ENCODE data around the gene PTGR3. TPM values are rescaled to one million over a fixed set of nuclear protein-coding genes. Genes with fewer than 3 reads are reported as not detected.

Gene PTGR3
- total RNA-seq, 2 donors from 2014 or later, result 8.9 to 26.5 TPM

- Histone ChIP-seq H3K4me1 (no peaks in the 10 kb centered on the region), H3K27ac (no peak overlapping the region), H3K36me3 (replicated peaks in 1 of 2; ENCODE audit: insufficient read depth in 1 of 2, low read depth in 2 of 2) (no peaks in the 10 kb centered on the region), H3K9me3 (no peaks in the 10 kb centered on the region), H3K27me3 (no peaks in the 10 kb centered on the region), H3K4me3 (no peak overlapping the region)
- ATAC-seq (no peak), DNase-seq (no peak)
- TF ChIP-seq POLR2A (IDR thresholded peaks at IDR 0.05), result no peak
- TF ChIP-seq, protein P1, sequence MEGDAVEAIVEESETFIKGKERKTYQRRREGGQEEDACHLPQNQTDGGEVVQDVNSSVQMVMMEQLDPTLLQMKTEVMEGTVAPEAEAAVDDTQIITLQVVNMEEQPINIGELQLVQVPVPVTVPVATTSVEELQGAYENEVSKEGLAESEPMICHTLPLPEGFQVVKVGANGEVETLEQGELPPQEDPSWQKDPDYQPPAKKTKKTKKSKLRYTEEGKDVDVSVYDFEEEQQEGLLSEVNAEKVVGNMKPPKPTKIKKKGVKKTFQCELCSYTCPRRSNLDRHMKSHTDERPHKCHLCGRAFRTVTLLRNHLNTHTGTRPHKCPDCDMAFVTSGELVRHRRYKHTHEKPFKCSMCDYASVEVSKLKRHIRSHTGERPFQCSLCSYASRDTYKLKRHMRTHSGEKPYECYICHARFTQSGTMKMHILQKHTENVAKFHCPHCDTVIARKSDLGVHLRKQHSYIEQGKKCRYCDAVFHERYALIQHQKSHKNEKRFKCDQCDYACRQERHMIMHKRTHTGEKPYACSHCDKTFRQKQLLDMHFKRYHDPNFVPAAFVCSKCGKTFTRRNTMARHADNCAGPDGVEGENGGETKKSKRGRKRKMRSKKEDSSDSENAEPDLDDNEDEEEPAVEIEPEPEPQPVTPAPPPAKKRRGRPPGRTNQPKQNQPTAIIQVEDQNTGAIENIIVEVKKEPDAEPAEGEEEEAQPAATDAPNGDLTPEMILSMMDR (IDR thresholded peaks at IDR 0.05), result no peak
- 24 to 39% methylated on average over 3 of the region's 3 CpGs for WGBS, 2 donors
- intact Hi-C loops (cut with DNase I), result no loop called here
Observed at GRCh38 chr18:75185460-75185859, 23.5 kb downstream of the PTGR3 start.

- no peaks in the 10 kb centered on the region for H3K4me1 ChIP-seq
- ATAC-seq (no peak), DNase-seq (no peak)
- H3K27me3 ChIP-seq, result no peaks in the 10 kb centered on the region
- intact Hi-C loops (cut with DNase I), result no loop called here
- H3K9me3 ChIP-seq, result no peaks in the 10 kb centered on the region
- TF ChIP-seq, protein P1 (IDR thresholded peaks at IDR 0.05), result no peak
- TF ChIP-seq POLR2A (IDR thresholded peaks at IDR 0.05), result no peak
- H3K27ac ChIP-seq, result no peak overlapping the region
- 81 to 94% methylated on average over 12 to 14 of the region's 14 CpGs for WGBS, 2 donors
- H3K36me3 ChIP-seq (replicated peaks in 1 of 2; ENCODE audit: insufficient read depth in 1 of 2, low read depth in 2 of 2), result no peaks in the 10 kb centered on the region
- H3K4me3 ChIP-seq, result no peak overlapping the region
Observed at GRCh38 chr18:75183973-75184493, 24.9 kb downstream of the PTGR3 start.

GRCh38 chr18:75183524-75183923 is 25.4 kb downstream of the PTGR3 start:
- ATAC-seq (no peak), DNase-seq (no peak)
- no peaks in the 10 kb centered on the region for H3K9me3 ChIP-seq
- no peaks in the 10 kb centered on the region for H3K27me3 ChIP-seq
- no peak for TF ChIP-seq POLR2A (IDR thresholded peaks at IDR 0.05)
- intact Hi-C loops (cut with DNase I), result no loop called here
- H3K36me3 ChIP-seq (replicated peaks in 1 of 2; ENCODE audit: insufficient read depth in 1 of 2, low read depth in 2 of 2), result no peaks in the 10 kb centered on the region
- no peak overlapping the region for H3K4me3 ChIP-seq
- WGBS, 2 donors, result 71 to 86% methylated on average over 5 of the region's 5 CpGs
- H3K4me1 ChIP-seq, result no peaks in the 10 kb centered on the region
- H3K27ac ChIP-seq, result no peak overlapping the region

DNA sequence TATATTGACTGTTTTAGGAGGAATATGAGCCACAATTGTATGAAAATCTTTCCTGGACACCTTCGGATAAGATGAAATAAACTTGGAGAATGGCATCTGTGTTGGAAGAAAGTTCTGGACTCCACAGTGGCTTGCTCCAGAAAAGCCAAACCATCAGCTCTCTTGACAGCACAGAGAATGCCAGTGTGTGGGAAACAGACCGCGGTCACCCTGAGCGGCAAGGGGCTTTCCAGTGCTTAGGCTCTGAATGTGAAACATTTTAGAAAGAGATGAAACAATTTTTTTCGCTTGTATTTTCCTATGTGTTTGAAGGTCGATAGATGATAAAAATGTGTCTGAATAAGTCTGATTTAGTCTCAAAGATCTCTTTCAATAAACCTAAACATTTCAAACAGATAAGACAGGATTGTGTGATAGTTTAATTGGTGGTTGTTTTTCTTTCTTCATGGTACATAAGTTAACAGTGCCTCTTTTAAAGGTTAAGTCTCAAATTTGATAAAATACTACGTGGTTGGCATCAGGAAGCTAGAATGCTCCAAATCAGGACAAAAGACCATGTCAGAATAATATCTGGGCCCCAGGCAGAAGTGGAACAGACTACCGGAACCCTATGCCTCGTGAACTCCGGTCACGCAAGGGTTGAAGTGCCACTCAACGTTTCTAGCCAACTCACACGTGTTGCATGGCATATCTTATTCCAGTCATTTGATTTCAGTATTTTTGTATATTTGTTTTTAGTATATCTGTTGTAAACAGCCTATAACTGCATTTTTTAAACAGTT is 28.9 kb downstream of the PTGR3 start:
- DNase-seq, result no peak
- 79 to 85% methylated on average over 13 of the region's 13 CpGs for WGBS, 2 donors
- intact Hi-C loops (cut with DNase I), result no loop called here
- H3K9me3 ChIP-seq, result no peaks in the 10 kb centered on the region
- no peak for ATAC-seq
- TF ChIP-seq, protein P1 (IDR thresholded peaks at IDR 0.05), result no peak
- no peak for TF ChIP-seq POLR2A (IDR thresholded peaks at IDR 0.05)
- no peaks in the 10 kb centered on the region for H3K27me3 ChIP-seq
- no peak overlapping the region for H3K27ac ChIP-seq
- no peaks in the 10 kb centered on the region for H3K36me3 ChIP-seq (replicated peaks in 1 of 2; ENCODE audit: insufficient read depth in 1 of 2, low read depth in 2 of 2)
- no peak overlapping the region for H3K4me3 ChIP-seq
- no peaks in the 10 kb centered on the region for H3K4me1 ChIP-seq

GRCh38 chr18:75178376-75178775 is 30.6 kb downstream of the PTGR3 start:
- no peak for TF ChIP-seq POLR2A (IDR thresholded peaks at IDR 0.05)
- TF ChIP-seq, protein P1 (IDR thresholded peaks at IDR 0.05), result no peak
- Histone ChIP-seq H3K4me1 (no peaks in the 10 kb centered on the region), H3K4me3 (no peak overlapping the region), H3K9me3 (no peaks in the 10 kb centered on the region), H3K36me3 (replicated peaks in 1 of 2; ENCODE audit: insufficient read depth in 1 of 2, low read depth in 2 of 2) (no peaks in the 10 kb centered on the region), H3K27me3 (no peaks in the 10 kb centered on the region), H3K27ac (no peak overlapping the region)
- intact Hi-C loops (cut with DNase I), result no loop called here
- no peak for ATAC-seq
- WGBS, 2 donors, result 90 to 96% methylated on average over 11 of the region's 11 CpGs
- DNase-seq, result no peak

All from body of pancreas (tissue), 4 donors.